HepG2 (cell line): ENCODE measurements around the gene INTS2. TPM values are rescaled to one million over a fixed set of nuclear protein-coding genes. Genes with fewer than 3 reads are reported as not detected.

Experiments
- ATAC-seq: fragments of 200-7000 bp; cut with Tn5 transposase; 3 replicates; pipeline ENCODE4 v1.9.1; 2020; ENCODE audit warnings: mild to moderate bottlenecking, moderate library complexity
- BruUV-seq: library from RNA; stranded (reverse); fragments of 400-500 nt; replicated peaks from 2 replicates; lab custom pipeline; 2021; lab: Mats Ljungman, UMichigan
- CTCF ChIA-PET: fragments of 300-600 bp; formaldehyde crosslinking; extraction: SDS; loops from one replicate; lab custom pipeline; 2021; ENCODE audit warnings: low total read pairs, inconsistent platforms, low intra/inter-chr PET ratio; lab: Yijun Ruan, JAX
- POLR2A ChIA-PET: fragments of 350-600 bp; sonication (Branson Sonifier 250); formaldehyde crosslinking; loops from one replicate; lab custom pipeline; 2020; ENCODE audit warnings: antibody characterized with exemption, inconsistent platforms; lab: Yijun Ruan, JAX
- DNase-seq: peaks from one replicate; pipeline ENCODE4 v3.0.0-alpha.2; 2015; ENCODE audit warnings: low spot score
- FAIRE-seq: peaks from 3 replicates; lab custom pipeline; 2011; peaks lifted over from hg19 to GRCh38; lab: Jason Lieb, UNC
- H2AFZ ChIP-seq: one replicate; pipeline ENCODE4 v1.6.1; 2011; ENCODE audit warnings: low read length, inconsistent platforms
- H3K27ac ChIP-seq: fragments of 300-600 bp; 3 replicates; pipeline ENCODE4 v1.8.0; 2011; ENCODE audit warnings: mixed run types, mild to moderate bottlenecking, mixed read lengths, low read length, inconsistent platforms; ENCODE audit not compliant: insufficient read depth; ENCODE audit errors: extremely low read length
- H3K27me3 ChIP-seq, 2 experiments: fragments of 200-600 bp in 1 of 2; 2 replicates in 1 of 2; 3 replicates in 1 of 2; pipeline versions ENCODE4 v1.6.0 to v1.8.0; 2011; ENCODE audit warnings: low read length in 2 of 2, mild to moderate bottlenecking in 2 of 2, moderate library complexity in 2 of 2, inconsistent platforms in 1 of 2; ENCODE audit not compliant: insufficient read depth in 2 of 2, control insufficient read depth in 1 of 2
- H3K36me3 ChIP-seq, 2 experiments: fragments of 200-600 bp in 1 of 2; replicated peaks in 1 of 2; 2 replicates in 1 of 2; 3 replicates in 1 of 2; pipeline versions ENCODE4 v1.5.1 to v1.8.0; 2011; ENCODE audit warnings: low read length in 2 of 2, inconsistent platforms in 1 of 2; ENCODE audit not compliant: insufficient read depth in 2 of 2, control insufficient read depth in 1 of 2
- H3K4me1 ChIP-seq: 2 replicates; pipeline ENCODE4 v1.5.1; 2012; ENCODE audit warnings: low read length, inconsistent platforms; ENCODE audit not compliant: insufficient read depth
- H3K4me2 ChIP-seq: 2 replicates; pipeline ENCODE4 v1.6.0; 2011; ENCODE audit warnings: low read depth, low read length, inconsistent platforms
- H3K4me3 ChIP-seq, 3 experiments: fragments of 200-600 bp in 1 of 3; sonication (generic), shearing (Covaris generic) in 1 of 3; replicated peaks in 1 of 3; 2 replicates each; pipeline ENCODE4 v1.5.1; 2011 to 2016; ENCODE audit warnings: low read length in 3 of 3, inconsistent platforms in 2 of 3, low read depth in 2 of 3, mild to moderate bottlenecking in 2 of 3, control low read depth in 1 of 3, mixed read lengths in 1 of 3; ENCODE audit not compliant: insufficient read depth in 1 of 3
- H3K79me2 ChIP-seq: one replicate; pipeline ENCODE4 v1.6.1; 2011; ENCODE audit warnings: low read length, inconsistent platforms; ENCODE audit not compliant: insufficient read depth
- H3K9ac ChIP-seq: 2 replicates; pipeline ENCODE4 v1.6.0; 2011; ENCODE audit warnings: mild to moderate bottlenecking, low read depth, low read length, inconsistent platforms; ENCODE audit not compliant: insufficient read depth
- H3K9me3 ChIP-seq: 2 replicates; pipeline ENCODE4 v1.5.1; 2012; ENCODE audit warnings: mild to moderate bottlenecking, low read length
- H4K20me1 ChIP-seq: 2 replicates; pipeline ENCODE4 v1.6.0; 2011; ENCODE audit warnings: inconsistent platforms, mild to moderate bottlenecking, low read length, moderate library complexity; ENCODE audit not compliant: insufficient read depth
- IRX3 ChIP-seq: sonication (generic); formaldehyde crosslinking; IDR thresholded peaks from 2 replicates; pipeline ENCODE4 v1.8.1; 2023; ENCODE audit warnings: mild to moderate bottlenecking, low read depth, missing genetic modification reagents, borderline replicate concordance
- MTA1 ChIP-seq: sonication (generic); formaldehyde crosslinking; IDR thresholded peaks from 2 replicates; pipeline ENCODE4 v1.4.0; 2020; ENCODE audit warnings: missing genetic modification reagents, mild to moderate bottlenecking, borderline replicate concordance
- PATZ1 ChIP-seq: sonication (generic); formaldehyde crosslinking; IDR thresholded peaks from 2 replicates; pipeline ENCODE4 v1.4.0; 2020; ENCODE audit warnings: missing genetic modification reagents
- ZBTB39 ChIP-seq: sonication (generic); formaldehyde crosslinking; IDR thresholded peaks from 2 replicates; pipeline ENCODE4 v1.5.0; 2020; ENCODE audit warnings: missing genetic modification reagents
- ZFP82 ChIP-seq: sonication (generic); formaldehyde crosslinking; IDR thresholded peaks from 2 replicates; pipeline ENCODE4 v1.5.1; 2020; ENCODE audit warnings: mild to moderate bottlenecking, missing genetic modification reagents, borderline replicate concordance
- ZNF460 ChIP-seq: sonication (generic); formaldehyde crosslinking; IDR thresholded peaks from 2 replicates; pipeline ENCODE4 v1.5.1; 2020; ENCODE audit warnings: missing genetic modification reagents, mild to moderate bottlenecking, borderline replicate concordance
- ZNF570 ChIP-seq: sonication (generic); formaldehyde crosslinking; IDR thresholded peaks from 2 replicates; pipeline ENCODE4 v1.4.0; 2020; ENCODE audit warnings: mild to moderate bottlenecking, missing genetic modification reagents, borderline replicate concordance
- WGBS: methylation state at CpG from one replicate; pipeline ENCODE4 v1.1.6; 2017; ENCODE audit warnings: low lambda C conversion rate; 5-methylcytosine and 5-hydroxymethylcytosine counted together
- in situ Hi-C: cut with HindIII; loops from 2 replicates; pipeline ENCODE4 v1.10.0; 2017; ENCODE audit warnings: low pct_unique_long_range_greater_than_20kb; ENCODE audit not compliant: extremely low pct_ligation_motif_present
- intact Hi-C: fragments of 100-400 bp; cut with micrococcal nuclease; formaldehyde crosslinking; loops from one replicate; pipeline ENCODE4 v1.10.0; 2022; ENCODE audit not compliant: unreplicated experiment
- polyA plus RNA-seq, 8 experiments: library from polyadenylated mRNA; depleted of rRNA in 3 of 8; stranded (reverse) in 7 of 8; unstranded in 1 of 8; fragments of >200 nt; fragmentation: Illumina TruSeq in 4 of 8; extraction: Trizol in 4 of 8; gene quantifications; 2 replicates each; pipeline versions ENCODE4 v1.2.1 to v1.2.3, GENCODE V29; 2011 to 2016; ENCODE audit warnings: low read depth in 4 of 8, missing spikeins in 1 of 8, mixed read lengths in 1 of 8; ENCODE audit not compliant: insufficient read depth in 1 of 8
- total RNA-seq, 5 experiments: library from RNA; depleted of rRNA; stranded (reverse); fragments of >200 nt; fragmentation: Illumina TruSeq; extraction: Trizol; gene quantifications; 2 replicates each; pipeline ENCODE4 v1.2.3, GENCODE V29; 2016; ENCODE audit warnings: low read depth in 1 of 5

Gene INTS2
- total and polyA plus RNA-seq, 2 of the 13 experiments (the other 11 are each of a cell fraction or from before 2014, with no cell fraction given), result 20.5 to 30.2 TPM

DNA sequence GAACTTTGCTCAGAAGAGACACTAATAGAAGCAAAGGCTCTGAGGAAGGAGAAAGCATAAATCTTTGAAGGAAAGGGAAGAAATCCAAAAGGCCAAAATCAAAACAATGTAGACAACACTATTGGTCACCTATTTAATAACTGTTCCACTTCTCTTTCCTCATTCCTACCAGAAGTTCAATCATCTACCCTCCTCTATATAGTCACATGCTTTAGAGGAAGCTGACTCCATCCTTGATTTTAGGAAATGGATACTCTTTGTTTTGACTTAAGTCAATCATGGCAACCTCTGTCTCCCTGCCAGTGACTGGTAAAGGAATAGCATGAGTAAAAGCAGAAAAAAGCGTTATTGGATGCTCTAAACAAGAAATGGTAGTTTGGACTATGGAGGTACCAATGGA is 71.7 kb downstream of the INTS2 start (continued):
- no peak for TF ChIP-seq ZNF460 (CRISPR knock-in tag)
- TF ChIP-seq PATZ1 (CRISPR knock-in tag), result no peak
- TF ChIP-seq IRX3 (CRISPR knock-in tag), result no peak

GRCh38 chr17:61852857-61853256 is 74.9 kb downstream of the INTS2 start:
- ATAC-seq (no peak), DNase-seq (no peak), FAIRE-seq (no peak)
- POLR2A ChIA-PET, result no interaction called here
- TF ChIP-seq ZNF570 (CRISPR knock-in tag), result no peak
- no peak for TF ChIP-seq MTA1 (CRISPR knock-in tag)
- no peak for TF ChIP-seq ZFP82 (CRISPR knock-in tag)
- TF ChIP-seq IRX3 (CRISPR knock-in tag), result no peak
- TF ChIP-seq ZBTB39 (CRISPR knock-in tag), result no peak
- Histone ChIP-seq H3K27ac (no peak overlapping the region), H3K27me3 (no peaks in the 10 kb centered on the region), H3K4me3 (no peak overlapping the region), H3K4me2 (no peak overlapping the region), H2AFZ (no peak overlapping the region), H3K4me1 (no peaks in the 10 kb centered on the region), H3K9ac (no peak overlapping the region), H3K36me3 (peaks cover 3 to 50% of the 10 kb centered on the region in 2 experiments), H3K9me3 (no peaks in the 10 kb centered on the region), H4K20me1 (no peaks in the 10 kb centered on the region), H3K79me2 (peaks cover 2% of the 10 kb centered on the region)
- CTCF ChIA-PET, result no interaction called here
- intact Hi-C loops (no loop called here), in situ Hi-C loops (no loop called here)
- 97% methylated on average over 2 of the region's 2 CpGs for WGBS
- no TSS peak for BruUV-seq
